Activated CD8-positive, alpha-beta memory T cell treated with anti-CD3 and anti-CD28 coated beads, Interleukin-2, amount 50 U/mL, for 1 hour (primary cell): ENCODE measurements around the gene TRIP10.
"Not testable (repeated sequence)": the region's sequence is repeated elsewhere in the genome, so short reads cannot be mapped to it uniquely, and the experiment has no call there.

Source experiments
- DNase-seq: peaks from one replicate; pipeline ENCODE4 v3.0.0-alpha.2; 2020; ENCODE audit errors: extremely low read depth

TRIP10 gene

GRCh38 chr19:6794686-6795431, 55.4 kb downstream of the TRIP10 start:
- DNase-seq, result no peak

DNA sequence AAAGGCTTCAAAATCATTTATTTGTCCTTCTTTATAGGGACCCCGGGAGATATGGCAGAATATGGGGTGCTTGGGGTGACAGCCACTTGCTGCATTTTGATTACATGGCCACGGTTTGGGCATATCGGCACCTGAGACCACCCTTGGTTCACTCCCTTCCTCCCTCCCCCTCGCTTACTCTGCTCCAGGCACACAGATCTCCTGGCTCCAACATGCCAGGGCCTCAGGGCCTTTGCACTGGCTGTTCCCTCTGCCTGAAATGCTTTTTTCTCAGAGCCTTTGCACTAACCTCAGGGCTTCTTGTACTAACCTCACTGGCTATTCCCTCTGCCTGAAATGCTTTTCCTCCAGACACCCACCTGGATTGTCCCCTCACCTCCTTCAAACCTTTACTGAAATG, 56.8 kb downstream of the TRIP10 start:
- DNase-seq, result no peak

GRCh38 chr19:6797646-6798045, 58.2 kb downstream of the TRIP10 start:
- no peak for DNase-seq

DNA sequence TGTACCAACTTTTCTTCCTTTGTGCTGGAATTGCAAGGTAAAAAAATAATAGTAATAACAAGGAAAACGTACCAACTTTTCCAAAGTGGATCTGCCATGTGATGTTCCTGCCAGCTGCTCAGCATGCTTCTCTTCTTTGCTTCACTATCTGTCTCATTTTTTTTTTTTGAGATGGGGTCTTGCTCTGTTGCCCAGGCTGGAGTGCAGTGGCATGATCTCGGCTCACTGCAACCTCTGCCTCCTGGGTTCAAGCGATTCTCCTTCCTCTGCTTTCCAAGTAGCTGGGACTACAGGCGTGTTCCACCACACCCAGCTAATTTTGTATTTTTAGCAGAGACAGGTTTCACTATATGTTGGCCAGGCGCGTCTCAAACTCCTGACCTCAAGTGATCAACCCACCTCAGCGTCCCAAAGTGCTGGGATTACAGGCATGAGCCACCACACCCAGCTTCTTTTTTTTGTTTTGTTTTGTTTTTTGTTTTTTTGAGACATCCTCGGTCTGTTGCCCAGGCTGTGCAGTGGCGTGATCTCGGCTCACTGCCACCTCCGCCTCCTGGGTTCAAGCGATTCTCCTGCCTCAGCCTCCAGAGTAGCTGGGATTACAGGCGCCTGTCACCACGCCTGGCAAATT, 60.8 kb downstream of the TRIP10 start:
- not testable (repeated sequence) for DNase-seq

DNA sequence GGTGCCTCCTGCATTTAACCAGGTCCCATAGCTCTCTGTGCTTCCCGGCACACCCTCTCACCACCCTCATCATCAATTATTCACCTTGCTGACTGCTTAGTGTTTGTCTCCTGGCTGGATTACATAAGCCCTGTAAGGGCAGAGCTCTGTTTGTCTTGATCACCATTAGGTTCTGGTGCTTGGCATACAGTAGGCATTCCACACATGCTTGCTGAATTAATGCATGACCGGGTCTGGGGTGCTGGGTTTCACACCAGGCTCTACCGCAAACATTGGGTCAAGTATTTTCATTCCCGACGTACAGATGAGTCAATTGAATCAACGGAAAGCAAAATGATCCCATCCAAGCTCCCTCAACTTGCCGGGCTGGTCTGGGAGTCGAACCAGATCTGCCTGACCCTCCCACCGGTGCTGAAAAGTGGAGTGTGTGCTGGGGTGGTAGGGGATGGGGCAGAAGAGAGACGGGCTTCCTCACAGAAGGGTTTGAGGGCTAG, 61.6 kb downstream of the TRIP10 start:
- DNase-seq, result no peak
